Measurements from ENCODE around the gene EMC9.

DNA sequence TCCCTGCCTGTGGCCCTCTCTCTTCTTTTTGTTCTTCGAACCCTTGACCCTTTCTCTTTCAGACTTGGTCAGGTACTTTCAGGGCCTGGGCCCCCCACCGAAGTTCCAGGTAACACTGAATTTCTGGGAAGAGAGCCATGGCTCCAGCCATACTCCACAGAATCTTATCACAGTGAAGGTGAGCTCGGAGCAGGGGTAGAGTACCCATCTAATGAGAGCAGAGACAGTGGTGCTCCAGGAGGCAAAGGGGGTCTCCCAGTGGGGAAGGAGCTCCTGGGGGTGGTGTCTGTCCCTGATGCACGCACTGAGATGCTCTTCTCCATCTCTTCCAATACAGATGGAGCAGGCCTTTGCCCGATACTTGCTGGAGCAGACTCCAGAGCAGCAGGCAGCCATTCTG, 24.4 kb upstream of the EMC9 start:
- TF ChIP-seq, protein P1, sequence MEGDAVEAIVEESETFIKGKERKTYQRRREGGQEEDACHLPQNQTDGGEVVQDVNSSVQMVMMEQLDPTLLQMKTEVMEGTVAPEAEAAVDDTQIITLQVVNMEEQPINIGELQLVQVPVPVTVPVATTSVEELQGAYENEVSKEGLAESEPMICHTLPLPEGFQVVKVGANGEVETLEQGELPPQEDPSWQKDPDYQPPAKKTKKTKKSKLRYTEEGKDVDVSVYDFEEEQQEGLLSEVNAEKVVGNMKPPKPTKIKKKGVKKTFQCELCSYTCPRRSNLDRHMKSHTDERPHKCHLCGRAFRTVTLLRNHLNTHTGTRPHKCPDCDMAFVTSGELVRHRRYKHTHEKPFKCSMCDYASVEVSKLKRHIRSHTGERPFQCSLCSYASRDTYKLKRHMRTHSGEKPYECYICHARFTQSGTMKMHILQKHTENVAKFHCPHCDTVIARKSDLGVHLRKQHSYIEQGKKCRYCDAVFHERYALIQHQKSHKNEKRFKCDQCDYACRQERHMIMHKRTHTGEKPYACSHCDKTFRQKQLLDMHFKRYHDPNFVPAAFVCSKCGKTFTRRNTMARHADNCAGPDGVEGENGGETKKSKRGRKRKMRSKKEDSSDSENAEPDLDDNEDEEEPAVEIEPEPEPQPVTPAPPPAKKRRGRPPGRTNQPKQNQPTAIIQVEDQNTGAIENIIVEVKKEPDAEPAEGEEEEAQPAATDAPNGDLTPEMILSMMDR (IDR thresholded peaks at IDR 0.05; ENCODE audit: low read depth, low read length, poor library complexity, severe bottlenecking), result no peak
- TF ChIP-seq EZH2phosphoT487 (IDR thresholded peaks at IDR 0.05; ENCODE audit: borderline replicate concordance, low read length), result no peak

Measured in DOHH2 (cell line).